HG03060 (cell line): ENCODE results near the gene TUFT1.
"Not testable (repeated sequence)": the region's sequence is repeated elsewhere in the genome, so short reads cannot be mapped to it uniquely, and the experiment has no call there.

Experiments used
- ATAC-seq: cut with Tn5 transposase; IDR thresholded peaks from one replicate; pipeline ENCODE4 v1.9.1; 2021; ENCODE audit warnings: low read depth, moderate number of reproducible peaks; ENCODE audit not compliant: unreplicated experiment

The TUFT1 gene

DNA sequence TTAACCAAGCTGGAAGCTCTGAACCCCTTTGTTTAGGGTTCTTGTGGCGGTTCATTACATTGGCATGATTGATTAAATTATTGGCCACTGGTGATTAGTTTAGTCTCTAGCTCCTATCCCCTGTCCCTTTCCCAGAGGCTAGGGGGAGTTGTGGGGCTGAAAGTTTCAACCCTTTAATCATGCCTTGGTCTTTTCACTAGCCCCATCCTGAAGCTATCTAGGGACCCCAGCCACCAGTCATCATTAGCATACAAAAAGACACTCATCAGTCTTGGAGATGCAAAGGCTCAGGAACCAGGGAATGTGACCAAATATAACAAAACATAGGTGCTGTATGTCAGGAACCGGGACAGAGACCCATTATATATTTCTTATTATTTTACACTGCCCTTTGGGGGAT, 37.1 kb downstream of the TUFT1 start:
- no peak for ATAC-seq

GRCh38 chr1:151578941-151579340, 38.8 kb downstream of the TUFT1 start:
- no peak for ATAC-seq

- ATAC-seq, result no peak
Measured at GRCh38 chr1:151579436-151580225, 39.5 kb downstream of the TUFT1 start.

DNA sequence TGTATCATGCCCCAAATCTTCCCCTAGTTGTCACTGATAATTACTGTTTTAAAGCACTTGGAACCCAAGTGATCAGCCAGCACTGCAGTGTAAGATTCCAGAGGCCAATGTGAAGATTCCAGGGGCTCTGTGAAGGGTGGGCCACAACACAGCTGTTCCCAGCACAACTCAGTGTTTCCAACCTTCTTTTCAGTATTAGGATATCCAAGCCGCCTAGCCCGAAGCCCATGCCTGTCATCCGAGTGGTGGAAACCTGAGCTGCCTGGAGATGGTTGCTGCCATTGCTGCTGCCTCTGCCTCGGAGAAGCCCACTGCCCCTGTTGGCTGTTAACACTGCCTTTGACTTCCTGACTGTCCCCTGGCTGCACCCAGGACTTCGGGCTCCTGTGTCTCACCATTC, 41.3 kb downstream of the TUFT1 start:
- no peak for ATAC-seq

- ATAC-seq, result no peak
Measured at GRCh38 chr1:151581921-151582320, 41.8 kb downstream of the TUFT1 start.

- ATAC-seq, result no peak
Measured at GRCh38 chr1:151583796-151584195, 43.7 kb downstream of the TUFT1 start.

DNA sequence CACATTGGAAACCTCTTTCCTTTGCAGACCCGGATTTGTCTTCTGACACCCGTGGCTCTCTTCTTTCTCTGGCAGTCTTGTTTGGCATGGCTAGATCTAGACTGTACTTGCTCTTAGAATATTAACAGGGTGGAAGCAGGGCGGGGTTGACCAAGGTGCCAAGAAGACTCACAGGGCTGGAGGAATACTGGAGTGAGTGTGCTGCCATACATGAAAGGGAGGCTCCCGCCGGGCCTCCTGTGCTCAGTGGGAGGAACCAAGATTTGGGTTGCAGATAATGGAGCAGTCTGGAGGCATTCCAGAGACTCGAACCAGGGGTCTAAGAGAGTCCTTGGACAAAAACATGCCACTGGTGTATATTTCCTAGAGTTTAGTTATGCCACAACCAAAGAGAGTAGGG, 44.2 kb downstream of the TUFT1 start:
- no peak for ATAC-seq

GRCh38 chr1:151584780-151585179, 44.7 kb downstream of the TUFT1 start:
- no peak for ATAC-seq

GRCh38 chr1:151585622-151586021, 45.5 kb downstream of the TUFT1 start:
- ATAC-seq, result no peak

DNA sequence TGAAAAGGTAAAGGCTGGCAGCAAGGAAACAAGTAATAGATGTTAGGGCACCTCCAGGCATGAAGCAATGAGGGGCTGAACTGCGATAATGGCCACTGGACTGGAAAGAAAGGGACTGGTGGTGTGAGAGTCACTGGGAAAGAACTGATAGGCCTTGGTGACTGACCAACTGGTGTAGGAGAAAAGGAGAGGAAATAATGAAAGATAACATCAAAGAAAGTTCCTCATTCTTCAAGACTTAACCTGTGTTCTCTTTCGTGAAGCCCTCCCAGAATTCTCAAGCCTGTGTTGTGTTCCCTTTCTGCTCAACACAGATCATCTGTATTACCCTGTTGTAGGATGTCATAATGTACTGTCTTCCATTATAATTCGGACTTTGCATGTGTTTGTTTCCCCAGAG, 50.9 kb downstream of the TUFT1 start:
- no peak for ATAC-seq

DNA sequence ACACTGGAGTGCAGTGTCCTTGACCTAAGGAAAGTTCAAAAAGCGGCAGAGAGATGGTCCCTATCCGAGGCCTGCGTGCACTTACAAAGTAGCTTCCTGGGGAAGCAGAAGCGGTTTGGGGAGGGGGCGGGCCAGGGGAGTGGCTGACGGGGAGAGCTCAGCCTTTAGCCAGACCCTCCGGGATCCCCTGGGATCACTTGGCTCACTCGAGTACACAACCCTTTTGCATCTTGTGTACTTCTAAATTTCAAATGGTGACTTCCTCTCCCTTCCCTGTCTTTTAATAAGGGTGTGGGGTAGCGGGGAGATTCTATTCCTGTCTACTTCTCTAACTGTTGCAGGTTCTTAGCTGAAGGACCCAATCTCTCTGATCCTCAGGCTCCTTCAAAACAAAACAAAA, 53.6 kb downstream of the TUFT1 start:
- no peak for ATAC-seq

DNA sequence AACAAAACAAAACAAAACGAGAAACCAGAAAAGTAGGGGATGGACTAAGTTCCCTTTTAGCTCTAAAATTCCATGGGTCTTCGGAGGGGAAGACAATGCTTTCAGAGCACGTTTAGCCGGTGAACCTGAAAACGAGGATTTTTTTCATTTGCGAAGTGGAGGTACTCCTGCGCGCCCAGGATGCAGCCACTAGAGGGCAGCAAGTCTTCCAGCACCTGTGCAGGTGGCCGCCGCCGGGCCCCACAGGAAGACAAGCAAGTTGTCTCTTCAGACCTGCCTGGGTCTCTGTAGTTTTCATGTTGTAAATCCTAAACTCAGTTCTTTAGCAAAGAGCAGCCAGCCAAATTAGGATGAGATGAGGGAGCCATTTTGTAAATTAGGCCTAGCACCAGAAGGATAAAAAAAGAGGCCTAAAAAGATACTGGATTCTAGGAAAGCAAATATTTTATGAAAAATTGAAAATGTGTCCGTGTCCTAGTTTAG, 54.1 kb downstream of the TUFT1 start:
- no peak for ATAC-seq

DNA sequence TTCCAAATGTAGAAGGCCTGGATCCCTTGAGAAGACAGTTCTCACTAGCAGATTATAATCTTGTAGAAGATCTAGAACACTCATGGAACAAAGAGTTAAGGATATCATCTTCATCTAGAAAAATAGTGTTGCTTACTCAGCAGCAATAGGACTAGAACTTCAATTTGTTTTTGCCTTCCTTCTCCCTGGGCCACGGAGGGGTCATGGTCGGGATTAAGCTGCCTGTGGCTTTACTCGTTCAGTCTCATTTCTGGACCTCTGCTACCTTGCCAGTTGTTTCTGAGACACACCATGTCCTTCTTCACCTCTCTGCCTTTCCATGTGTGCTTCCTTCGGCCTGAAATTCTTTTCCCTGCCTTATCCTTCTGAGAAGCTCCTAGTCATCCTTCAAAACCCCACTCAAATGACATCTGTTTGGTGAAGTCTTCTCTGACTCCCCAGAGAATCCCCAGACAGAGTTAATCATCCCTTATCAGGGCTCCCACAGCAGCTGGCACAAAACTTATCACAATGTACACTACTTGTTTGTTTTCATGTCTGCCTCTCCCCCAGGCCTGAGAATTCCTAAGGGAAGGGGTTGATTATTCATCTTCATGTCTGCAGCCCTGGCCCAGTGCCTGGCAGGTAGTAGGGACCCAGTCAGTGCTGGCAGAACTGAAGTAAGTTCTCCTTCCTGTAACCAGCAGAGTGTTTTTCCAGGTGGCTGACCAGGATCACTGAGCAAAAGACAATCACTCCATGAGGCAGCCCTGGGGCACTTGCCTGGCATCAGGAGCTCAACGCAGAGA, 56.3 kb downstream of the TUFT1 start:
- no peak for ATAC-seq

DNA sequence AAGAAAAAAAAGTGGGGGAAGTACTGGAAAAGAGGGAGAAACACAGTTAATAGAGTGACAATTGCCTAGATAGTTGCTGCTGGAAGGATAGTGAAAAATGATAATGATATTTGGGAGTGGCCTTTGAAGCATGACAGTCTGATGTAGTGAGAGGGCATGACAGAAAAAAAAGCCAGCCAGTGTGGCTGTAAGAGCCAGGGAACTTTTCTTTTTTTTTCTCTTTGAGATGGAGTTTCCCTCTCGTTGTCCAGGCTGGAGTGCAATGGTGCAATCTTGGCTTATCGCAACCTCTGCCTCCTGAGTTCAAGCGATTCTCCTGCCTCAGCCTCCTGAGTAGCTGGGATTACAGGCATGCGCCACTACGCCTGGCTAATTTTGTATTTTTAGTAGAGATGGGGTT, 62.4 kb downstream of the TUFT1 start:
- not testable (repeated sequence) for ATAC-seq

DNA sequence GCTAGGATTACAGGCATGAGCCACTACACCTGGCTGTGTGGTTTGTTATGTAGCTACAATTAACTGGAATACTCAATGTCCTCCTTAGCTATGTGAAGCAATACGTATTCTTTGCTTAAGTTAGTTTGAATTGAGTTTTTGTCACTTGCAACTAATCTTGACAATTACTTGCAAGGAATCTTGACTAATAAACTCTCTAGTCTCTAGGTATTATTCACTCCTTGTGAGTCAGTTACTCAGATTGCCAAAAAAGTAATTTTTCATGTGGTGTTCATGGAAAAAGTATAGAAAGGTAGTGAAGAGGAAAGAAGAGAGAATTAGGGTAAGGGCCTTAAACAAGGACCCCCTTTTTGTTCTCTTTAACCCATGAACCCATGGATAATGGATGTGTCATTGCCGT, 64.2 kb downstream of the TUFT1 start:
- no peak for ATAC-seq

- no peak for ATAC-seq
Measured at GRCh38 chr1:151606384-151606783, 66.3 kb downstream of the TUFT1 start.

DNA sequence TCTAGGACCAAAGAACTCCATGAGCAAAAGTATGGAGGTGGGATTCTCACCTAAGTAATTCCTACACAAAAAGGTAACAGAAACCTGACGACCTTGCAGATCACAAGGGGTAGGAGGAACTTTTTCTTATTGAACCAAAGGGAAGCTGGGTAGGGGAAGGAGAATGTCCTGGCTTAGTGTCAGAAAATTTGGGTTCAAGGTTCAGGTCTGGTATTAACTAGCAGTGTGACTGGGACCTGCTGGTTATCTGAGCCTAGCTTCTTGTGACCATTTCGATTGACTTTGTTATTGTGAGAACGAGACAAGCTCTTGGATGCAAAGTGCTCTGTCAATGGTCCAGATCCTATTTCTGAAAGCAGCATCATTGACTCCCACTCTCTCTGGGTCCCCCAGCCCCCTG, 66.7 kb downstream of the TUFT1 start:
- no peak for ATAC-seq

DNA sequence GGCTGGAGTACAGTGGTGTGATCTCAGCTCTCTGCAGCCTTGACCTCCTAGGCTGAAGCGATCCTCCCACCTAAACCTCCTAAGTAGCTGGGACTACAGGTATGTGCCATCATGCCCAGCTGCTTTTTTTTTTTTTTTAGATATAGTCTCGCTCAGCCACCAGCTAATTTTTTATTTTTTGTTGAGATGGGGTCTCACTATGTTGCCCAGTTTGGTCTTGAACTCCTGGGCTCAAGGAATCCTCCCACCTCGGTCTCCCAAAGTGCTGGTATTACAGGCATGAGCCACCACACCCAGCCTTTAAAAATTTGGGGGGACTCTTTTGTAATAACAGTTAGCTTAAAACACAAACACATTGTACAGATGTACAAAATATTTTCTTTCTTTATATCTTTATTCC, 70.0 kb downstream of the TUFT1 start:
- ATAC-seq, result no peak

DNA sequence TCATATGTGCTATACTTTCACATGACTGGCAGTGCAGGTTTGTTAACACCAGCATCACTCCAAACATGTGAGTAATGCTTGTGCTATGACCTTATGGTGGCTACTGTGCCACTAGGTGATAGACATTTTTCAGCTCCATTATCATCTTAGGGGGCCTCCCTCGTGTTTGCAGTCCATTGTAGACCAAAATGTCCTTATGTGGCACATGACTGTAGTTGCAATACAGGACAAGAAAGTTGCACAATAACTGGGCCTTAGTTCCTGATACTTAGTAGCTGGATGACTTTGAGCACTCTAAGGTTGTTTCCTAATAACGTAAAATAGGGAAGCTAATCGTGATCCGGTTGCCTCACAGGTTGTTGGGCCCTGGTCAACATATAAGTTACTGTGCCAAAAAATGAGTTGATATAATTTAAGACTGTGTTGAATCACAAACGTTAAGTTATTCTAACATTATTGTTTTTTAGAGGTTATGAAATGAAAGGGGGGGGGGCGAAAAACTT, 71.2 kb downstream of the TUFT1 start:
- no peak for ATAC-seq

GRCh38 chr1:151611832-151612500, 71.9 kb downstream of the TUFT1 start, which contains the start of gene SNX27:
SNX27 (plus strand) TSS chr1:151612050; CDS start chr1:151612202, 152 bp downstream.
- no peak for ATAC-seq
